K562 (cell line): Measurements from ENCODE around the gene NAGS. TPM values are rescaled to one million over a fixed set of nuclear protein-coding genes. Genes with fewer than 3 reads are reported as not detected.

Source experiments
- CHD2 ChIP-seq: IDR thresholded peaks from 2 replicates; pipeline ENCODE4 v1.6.1; 2011; ENCODE audit warnings: low read depth, low read length
- ETV1 ChIP-seq: fragments of 450-650 bp; conservative IDR thresholded peaks from 2 replicates; pipeline ENCODE4 v1.6.1; 2016; ENCODE audit warnings: missing genetic modification characterization, control low read depth, low read depth, missing compliant biosample characterization
- FOXK1 ChIP-seq: sonication (generic); formaldehyde crosslinking; IDR thresholded peaks from 2 replicates; pipeline ENCODE4 v1.8.0; 2022; ENCODE audit warnings: missing genetic modification reagents, mild to moderate bottlenecking, borderline replicate concordance
- GABPA ChIP-seq: fragments of 200-800 bp; sonication (Bioruptor generic); conservative IDR thresholded peaks from 2 replicates; pipeline ENCODE4 v1.6.1; 2016; ENCODE audit warnings: low read depth, missing genetic modification characterization, missing compliant biosample characterization
- MLLT1 ChIP-seq, 2 experiments: fragments of 450-650 bp; IDR thresholded peaks; 2 replicates each; pipeline ENCODE4 v1.6.1; 2016
- MNT ChIP-seq, 2 experiments: fragments of 450-650 bp; conservative IDR thresholded peaks; 2 replicates each; pipeline ENCODE4 v1.6.1; 2017; ENCODE audit warnings: mild to moderate bottlenecking in 2 of 2, moderate library complexity in 2 of 2
- PHF21A ChIP-seq: fragments of 450-650 bp; IDR thresholded peaks from 2 replicates; pipeline ENCODE4 v1.6.1; 2017; ENCODE audit warnings: low read depth, borderline replicate concordance
- POLR2G ChIP-seq: fragments of 200-400 bp; formaldehyde crosslinking; IDR thresholded peaks from 2 replicates; pipeline ENCODE4 v1.6.1; 2017; ENCODE audit warnings: low read depth, mild to moderate bottlenecking, antibody characterized with exemption, low read length, moderate library complexity
- RBM15 ChIP-seq: fragments of 200-400 bp; formaldehyde crosslinking; IDR thresholded peaks from 2 replicates; pipeline ENCODE4 v1.6.1; 2018; ENCODE audit warnings: mild to moderate bottlenecking, low read length, moderate library complexity; ENCODE audit not compliant: insufficient read depth
- REST ChIP-seq, 2 experiments: fragments of 450-650 bp; formaldehyde crosslinking in 1 of 2; IDR thresholded peaks; 2 replicates each; pipeline versions ENCODE4 v1.4.0 to v1.6.1; 2014 to 2020; ENCODE audit warnings: mild to moderate bottlenecking in 2 of 2, borderline replicate concordance in 1 of 2, low read depth in 1 of 2
- SPI1 ChIP-seq: IDR thresholded peaks from 2 replicates; pipeline ENCODE4 v1.6.1; 2011; ENCODE audit warnings: low read depth, low read length, control low read depth, borderline replicate concordance
- TCF3 ChIP-seq: sonication (generic); formaldehyde crosslinking; IDR thresholded peaks from 2 replicates; pipeline ENCODE4 v1.4.0; 2020; ENCODE audit warnings: mild to moderate bottlenecking, missing genetic modification reagents
- ZBTB2 ChIP-seq: fragments of 450-650 bp; IDR thresholded peaks from 2 replicates; pipeline ENCODE4 v1.6.1; 2016; ENCODE audit warnings: antibody characterized with exemption
- ZNF224 ChIP-seq: sonication (generic); formaldehyde crosslinking; IDR thresholded peaks from 2 replicates; pipeline ENCODE4 v1.8.0; 2022; ENCODE audit warnings: mild to moderate bottlenecking, missing genetic modification reagents
- polyA plus RNA-seq, 8 experiments: library from polyadenylated mRNA; depleted of rRNA in 4 of 8; stranded (reverse) in 5 of 8; unstranded in 3 of 8; fragments of >200 nt; fragmentation: Nextera tagmentation in 2 of 8; fragmentation: Illumina TruSeq in 1 of 8; extraction: Ambion mirVana in 2 of 8; extraction: Trizol in 1 of 8; gene quantifications; 2 replicates each; pipeline versions ENCODE4 v1.2.1 to v1.2.3, GENCODE V29; 2011 to 2014; ENCODE audit warnings: inconsistent platforms in 1 of 8, missing spikeins in 1 of 8
- total RNA-seq, 7 experiments: library from RNA; depleted of rRNA in 6 of 7; stranded (reverse); fragments of >200 nt in 6 of 7; fragmentation: Illumina TruSeq in 2 of 7; extraction: Trizol in 2 of 7; gene quantifications; 2 replicates each; pipeline versions ENCODE4 v1.2.1 to v1.2.3, GENCODE V29; 2011 to 2021; ENCODE audit warnings: low replicate concordance in 1 of 7

Gene NAGS
- total and polyA plus RNA-seq, 9 of the 15 experiments (the other 6 are each of a cell fraction or from before 2014, with no cell fraction given), result not detected

GRCh38 chr17:44006598-44007345, 2.4 kb downstream of the NAGS start (continued):
- TF ChIP-seq REST (IDR thresholded peaks at IDR 0.05; ENCODE audit: borderline replicate concordance) (peak; percentile 74), REST (CRISPR knock-in tag; IDR thresholded peaks at IDR 0.05; ENCODE audit: low read depth) (no peak), POLR2G (peak; percentile 74), TCF3 (no peak), RBM15 (no peak), FOXK1 (peak; percentile 48; the same call in 1 of the 2 replicates), MLLT1 (IDR thresholded peaks at IDR 0.05) (peak in 1 of 2 experiments; percentile 80; a peak in 2 of 4 replicates), ZBTB2 (peak; percentile 36; the same call in 1 of the 2 replicates), SPI1 (peak; percentile 66), CHD2 (no peak), PHF21A (peak; percentile 98), MNT (conservative IDR thresholded peaks at IDR 0.05) (peak; percentile 75 to 84), ETV1 (tag) (peak; percentile 63), ZNF224 (0 out of 2 replicates have a peak, but pooled peaks have one; percentile 28), GABPA (tag) (peak; percentile 64)
